Nephron progenitor cell (in vitro differentiated cells): ENCODE data around the gene NWD2.
"Not testable (repeated sequence)": the region's sequence is repeated elsewhere in the genome, so short reads cannot be mapped to it uniquely, and the experiment has no call there.

Source experiments
- DNase-seq: peaks from one replicate; pipeline ENCODE4 v3.0.0; 2021
- H3K27ac Mint-ChIP-seq: 2 replicates; pipeline ENCODE4 v1.8.0; 2021; ENCODE audit warnings: mild to moderate bottlenecking, moderate library complexity, mixed read lengths
- H3K27me3 Mint-ChIP-seq: 2 replicates; pipeline ENCODE4 v1.8.0; 2021; ENCODE audit warnings: mild to moderate bottlenecking, low read depth, mixed read lengths; ENCODE audit not compliant: poor library complexity
- H3K36me3 Mint-ChIP-seq: 2 replicates; pipeline ENCODE4 v1.8.0; 2021; ENCODE audit warnings: low read depth, mixed read lengths
- H3K4me1 Mint-ChIP-seq: 2 replicates; pipeline ENCODE4 v1.8.0; 2021; ENCODE audit warnings: mixed read lengths
- H3K4me3 Mint-ChIP-seq: 2 replicates; pipeline ENCODE4 v1.8.0; 2021; ENCODE audit warnings: mild to moderate bottlenecking, moderate library complexity, mixed read lengths
- H3K9me3 Mint-ChIP-seq: 2 replicates; pipeline ENCODE4 v1.8.0; 2021; ENCODE audit warnings: mild to moderate bottlenecking, moderate library complexity, mixed read lengths
- CTCF ChIP-seq: fragments of 200-600 bp; sonication (generic); IDR thresholded peaks from 2 replicates; pipeline ENCODE4 v1.5.0; 2021; ENCODE audit warnings: antibody characterized with exemption

The NWD2 gene, protein sequence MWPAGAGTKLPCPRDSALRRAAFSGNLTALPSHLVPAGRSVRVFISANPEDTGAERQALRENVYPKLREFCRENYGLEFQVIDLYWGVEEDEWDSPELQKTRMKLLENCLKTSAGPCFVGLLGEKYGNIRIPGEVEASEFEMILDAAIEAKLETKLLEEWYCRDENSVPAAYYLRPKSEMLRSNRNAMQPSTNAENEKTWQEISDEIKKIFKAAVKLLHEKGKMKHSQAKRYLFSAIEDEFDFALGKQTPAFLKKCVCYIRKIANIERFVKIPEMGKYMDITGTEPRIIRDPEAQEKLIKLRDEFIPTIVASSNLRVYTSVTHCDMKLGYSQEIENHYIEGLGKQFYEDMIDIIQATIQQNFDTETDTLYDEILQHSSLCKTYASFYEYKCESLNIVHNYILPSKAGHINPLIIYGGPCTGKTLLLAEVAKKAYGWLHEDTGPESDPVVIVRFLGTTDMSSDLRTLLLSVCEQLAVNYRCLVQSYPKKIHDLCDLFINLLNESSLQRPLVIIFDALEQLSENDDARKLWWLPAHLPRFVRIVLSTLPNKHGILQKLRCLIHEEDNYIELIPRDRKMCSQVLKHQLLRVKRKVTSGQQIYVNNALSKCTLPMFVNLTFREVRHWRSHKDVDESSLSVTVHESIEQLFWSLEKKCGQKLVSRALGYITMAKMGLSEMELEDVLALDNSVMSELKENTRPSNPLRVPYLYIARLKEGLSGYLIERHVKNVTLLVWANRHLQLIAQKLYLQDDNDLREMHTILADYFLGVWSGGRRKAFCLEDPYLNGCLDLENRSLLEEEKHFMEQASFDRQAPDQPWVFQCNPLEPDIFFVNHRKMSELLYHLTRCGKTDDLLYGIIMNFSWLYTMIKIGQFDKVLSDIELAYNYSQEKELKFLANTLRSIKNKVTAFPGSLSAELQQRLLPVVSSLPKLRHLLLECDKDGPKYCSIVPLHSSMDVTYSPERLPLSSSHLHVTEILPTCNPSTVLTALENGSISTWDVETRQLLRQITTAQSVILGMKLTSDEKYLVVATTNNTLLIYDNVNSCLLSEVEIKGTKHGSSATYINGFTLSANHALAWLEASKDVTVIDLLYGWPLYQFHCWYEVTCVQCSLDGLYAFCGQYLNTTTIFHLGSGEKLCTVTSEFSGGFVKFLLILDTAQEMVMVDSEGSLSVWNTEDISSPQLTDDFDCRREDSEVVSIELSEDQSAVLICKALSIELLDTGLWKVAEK (N-terminal part only)

DNA sequence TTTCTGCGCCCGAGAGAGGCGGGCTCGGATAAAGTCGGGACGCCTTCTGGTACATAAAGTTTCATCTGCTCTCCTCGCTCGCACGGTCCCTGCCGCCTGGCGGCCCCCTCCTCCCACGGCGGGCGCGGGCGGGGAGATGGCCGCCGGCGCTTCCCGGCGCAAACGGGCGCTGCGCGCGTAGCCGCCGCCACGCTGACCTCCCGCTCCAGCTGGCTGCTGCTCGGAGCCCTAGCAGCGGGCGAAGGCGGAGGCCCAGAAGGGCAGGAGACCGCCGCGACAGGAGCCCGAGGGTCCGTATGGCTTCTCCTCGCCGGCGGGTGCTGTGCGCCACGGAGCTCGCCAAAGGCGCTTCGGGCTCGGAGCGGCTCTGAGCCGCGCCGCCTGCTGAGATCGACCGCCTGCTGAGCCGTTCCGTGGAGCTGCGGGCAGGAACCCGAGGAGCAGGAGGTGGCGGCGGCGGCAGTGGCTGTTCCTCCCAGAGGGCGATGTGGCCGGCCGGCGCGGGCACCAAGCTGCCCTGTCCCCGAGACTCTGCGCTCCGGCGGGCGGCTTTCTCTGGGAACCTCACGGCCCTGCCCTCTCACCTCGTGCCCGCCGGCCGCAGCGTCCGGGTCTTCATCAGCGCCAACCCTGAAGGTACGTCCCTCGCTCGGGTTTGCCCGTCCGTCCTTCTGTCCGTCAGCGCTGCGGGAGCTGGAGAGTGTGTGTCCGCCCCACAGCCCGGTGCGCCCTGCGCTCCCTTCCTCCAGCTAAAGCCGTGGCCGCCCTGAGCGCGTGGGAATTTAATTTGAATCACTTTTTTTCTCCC lies at the start of gene NWD2:
Gene NWD2 (plus strand): TSS at position 161 of the 808 bp plus-strand sequence. CDS start 325 bp downstream, at position 486.
- Mint-ChIP-seq H3K4me3 (peak within 1 kb of the TSS; percentile 84), H3K27me3 (peaks cover 97% of the 10 kb centered on the region)
- TF ChIP-seq CTCF: no peak

GRCh38 chr4:37197899-37198298 lies 46.6 kb upstream of the NWD2 start:
- Mint-ChIP-seq H3K27me3 (no peaks in the 10 kb centered on the region), H3K4me1 (no peaks in the 10 kb centered on the region), H3K27ac (no peak overlapping the region), H3K4me3 (no peak overlapping the region), H3K36me3 (no peaks in the 10 kb centered on the region), H3K9me3 (peaks cover 5% of the 10 kb centered on the region)
- DNase-seq: no peak
- no peak for TF ChIP-seq CTCF

More for the DNA sequence above, at the start of gene NWD2:
- peaks cover 7% of the 10 kb centered on the region for H3K4me1 Mint-ChIP-seq
- peak; percentile 69 for DNase-seq
- no peaks in the 10 kb centered on the region for H3K9me3 Mint-ChIP-seq
- H3K27ac Mint-ChIP-seq: no peak within 1 kb of the TSS
- H3K36me3 Mint-ChIP-seq: no peaks in the 10 kb centered on the region

GRCh38 chr4:37204740-37205139 lies 39.8 kb upstream of the NWD2 start:
- H3K36me3 Mint-ChIP-seq, DNase-seq, H3K4me1 Mint-ChIP-seq, H3K4me3 Mint-ChIP-seq, H3K27ac Mint-ChIP-seq, H3K27me3 Mint-ChIP-seq: not testable (repeated sequence)
- H3K9me3 Mint-ChIP-seq: peaks cover 30% of the 10 kb centered on the region

DNA sequence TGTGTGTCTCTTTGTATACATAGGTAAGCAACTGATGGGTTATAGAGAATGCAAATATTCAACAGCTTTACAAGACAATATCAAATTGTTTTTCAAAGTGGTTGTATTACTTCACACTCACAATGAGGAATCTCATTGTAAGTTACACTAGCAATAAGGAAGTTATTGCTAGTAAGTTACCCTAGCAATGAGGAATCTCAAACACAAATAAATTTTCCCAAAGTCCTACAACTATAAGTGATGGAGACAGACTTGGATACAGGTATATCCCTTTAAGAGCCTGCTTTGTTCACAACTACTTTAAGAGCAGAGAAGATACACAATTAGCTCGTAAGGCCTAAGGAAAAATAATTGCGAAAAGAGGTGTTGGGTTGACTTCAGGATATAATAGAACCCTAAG lies 28.3 kb upstream of the NWD2 start:
- peaks cover 17% of the 10 kb centered on the region for H3K27me3 Mint-ChIP-seq
- no peak for TF ChIP-seq CTCF
- H3K4me1 Mint-ChIP-seq: no peaks in the 10 kb centered on the region
- no peak overlapping the region for H3K4me3 Mint-ChIP-seq
- no peak overlapping the region for H3K27ac Mint-ChIP-seq
- DNase-seq: no peak
- no peaks in the 10 kb centered on the region for H3K9me3 Mint-ChIP-seq
- H3K36me3 Mint-ChIP-seq: no peaks in the 10 kb centered on the region

- H3K9me3 Mint-ChIP-seq: no peaks in the 10 kb centered on the region
- no peak overlapping the region for H3K27ac Mint-ChIP-seq
- no peak overlapping the region for H3K4me3 Mint-ChIP-seq
- no peaks in the 10 kb centered on the region for H3K36me3 Mint-ChIP-seq
- peaks cover 10% of the 10 kb centered on the region for H3K27me3 Mint-ChIP-seq
- no peak for DNase-seq
- no peaks in the 10 kb centered on the region for H3K4me1 Mint-ChIP-seq
- TF ChIP-seq CTCF: no peak
Observed at GRCh38 chr4:37219242-37219641, 25.3 kb upstream of the NWD2 start.
